HG02571 (cell line): ENCODE measurements around the gene IL6ST.
"Not testable (repeated sequence)": the region's sequence is repeated elsewhere in the genome, so short reads cannot be mapped to it uniquely, and the experiment has no call there.

Experiments
- ATAC-seq: cut with Tn5 transposase; IDR thresholded peaks from one replicate; pipeline ENCODE4 v1.9.1; 2021; ENCODE audit warnings: mild to moderate bottlenecking, moderate library complexity; ENCODE audit not compliant: unreplicated experiment

IL6ST gene

GRCh38 chr5:56006094-56006493 is 11.3 kb upstream of the IL6ST start:
- no peak for ATAC-seq

- ATAC-seq: no peak
These were observed 10.1 kb upstream of the IL6ST start for GRCh38 chr5:56004874-56005273.

- no peak for ATAC-seq
These were observed 8.9 kb upstream of the IL6ST start for GRCh38 chr5:56003679-56004078.

- ATAC-seq: no peak
These were observed 8.4 kb upstream of the IL6ST start for GRCh38 chr5:56003179-56003578.

- no peak for ATAC-seq
These were observed 7.5 kb upstream of the IL6ST start for GRCh38 chr5:56002303-56002702.

GRCh38 chr5:56000221-56000620 is 5.5 kb upstream of the IL6ST start:
- ATAC-seq: not testable (repeated sequence)

GRCh38 chr5:55998966-55999365 is 4.2 kb upstream of the IL6ST start:
- no peak for ATAC-seq

- no peak for ATAC-seq
These were observed 3.1 kb upstream of the IL6ST start for GRCh38 chr5:55997742-55998351.

- ATAC-seq: peak; percentile 97
These were observed 493 bp upstream of the IL6ST start for GRCh38 chr5:55994998-55995914.

- no peak for ATAC-seq
These were observed 850 bp downstream of the IL6ST start for GRCh38 chr5:55993731-55994494.

- no peak for ATAC-seq
These were observed 1.8 kb downstream of the IL6ST start for GRCh38 chr5:55993013-55993412.

GRCh38 chr5:55991768-55992486 is 2.8 kb downstream of the IL6ST start:
- no peak for ATAC-seq

GRCh38 chr5:55990895-55991294 is 3.9 kb downstream of the IL6ST start:
- not testable (repeated sequence) for ATAC-seq

- ATAC-seq: no peak
These were observed 4.9 kb downstream of the IL6ST start for GRCh38 chr5:55989860-55990259.

- no peak for ATAC-seq
These were observed 5.7 kb downstream of the IL6ST start for GRCh38 chr5:55988979-55989638.

GRCh38 chr5:55988428-55988827 is 6.3 kb downstream of the IL6ST start:
- ATAC-seq: not testable (repeated sequence)

GRCh38 chr5:55986931-55987330 is 7.8 kb downstream of the IL6ST start:
- no peak for ATAC-seq

GRCh38 chr5:55985181-55985580 is 9.6 kb downstream of the IL6ST start:
- no peak for ATAC-seq

- ATAC-seq: no peak
These were observed 10.8 kb downstream of the IL6ST start for GRCh38 chr5:55983986-55984385.

- ATAC-seq: no peak
These were observed 11.8 kb downstream of the IL6ST start for GRCh38 chr5:55982957-55983381.
